NCI-H526 (cell line): ENCODE data around the gene MTMR12.
A peak's percentile ranks its signal among the peaks of the same experiment; 100 is the strongest.
"Not testable (repeated sequence)": the region's sequence is repeated elsewhere in the genome, so short reads cannot be mapped to it uniquely, and the experiment has no call there.

Source experiments
- DNase-seq, 2 experiments: peaks; one replicate each; lab custom pipeline; 2025; lab: John Stamatoyannopoulos, UW

Gene MTMR12

DNA sequence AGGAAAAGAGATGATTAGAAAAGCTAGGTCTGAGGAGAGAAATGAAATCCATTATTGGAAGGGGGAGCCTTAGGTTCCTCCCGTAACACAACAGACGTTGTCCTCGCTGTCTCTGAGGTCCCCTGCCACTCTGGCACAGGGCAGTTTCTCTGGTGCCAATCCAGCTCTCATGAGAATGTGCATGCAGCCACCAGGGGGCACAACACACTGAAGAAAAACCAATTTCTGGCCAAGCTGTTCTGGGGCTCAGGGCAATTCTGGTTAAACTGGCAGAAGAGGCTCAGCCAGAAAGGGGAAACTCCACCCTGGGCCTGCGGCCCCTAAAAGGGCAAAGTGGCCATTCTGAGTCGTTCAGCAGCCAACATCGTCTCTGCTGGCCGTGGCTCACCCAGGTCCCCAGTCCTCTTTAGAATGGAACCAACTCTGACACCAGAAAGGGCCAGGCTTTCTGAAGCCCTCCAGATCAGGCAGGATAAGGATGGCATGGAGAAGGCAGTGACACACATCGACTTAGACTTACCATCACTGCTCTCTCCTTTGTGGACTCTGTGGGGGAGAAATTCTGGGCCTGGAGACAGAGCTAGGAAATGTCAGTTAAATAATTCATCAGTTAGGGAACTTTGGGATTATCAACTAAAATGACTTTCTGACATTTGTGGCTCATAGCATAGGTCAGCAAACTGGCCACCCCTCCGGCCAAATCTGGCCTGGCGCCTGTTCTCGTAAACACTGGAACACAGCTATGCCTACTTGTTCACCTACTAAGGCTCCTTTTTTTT lies 80.1 kb downstream of the MTMR12 start:
- peak; percentile 56 to 81 for DNase-seq

DNA sequence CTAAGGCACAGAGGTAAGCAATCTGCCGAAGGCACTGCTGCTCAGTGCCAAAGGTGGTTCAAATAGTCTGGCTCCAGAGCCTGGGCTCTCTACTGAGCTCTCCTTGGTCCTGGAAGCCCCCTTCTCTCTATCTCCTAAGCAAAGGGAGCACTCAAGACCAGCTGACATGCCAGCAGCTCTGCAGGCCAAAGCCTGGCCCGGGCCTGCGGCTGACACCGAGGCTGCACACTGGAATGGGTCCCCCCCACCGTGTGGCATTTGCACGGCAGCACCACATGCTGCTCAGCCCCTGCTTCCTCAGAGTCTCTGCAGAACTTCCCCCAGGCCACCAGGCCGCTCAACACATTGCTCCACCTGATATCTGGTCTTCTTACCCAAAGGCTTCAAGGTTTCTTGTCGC lies 80.8 kb downstream of the MTMR12 start:
- DNase-seq = no peak

DNA sequence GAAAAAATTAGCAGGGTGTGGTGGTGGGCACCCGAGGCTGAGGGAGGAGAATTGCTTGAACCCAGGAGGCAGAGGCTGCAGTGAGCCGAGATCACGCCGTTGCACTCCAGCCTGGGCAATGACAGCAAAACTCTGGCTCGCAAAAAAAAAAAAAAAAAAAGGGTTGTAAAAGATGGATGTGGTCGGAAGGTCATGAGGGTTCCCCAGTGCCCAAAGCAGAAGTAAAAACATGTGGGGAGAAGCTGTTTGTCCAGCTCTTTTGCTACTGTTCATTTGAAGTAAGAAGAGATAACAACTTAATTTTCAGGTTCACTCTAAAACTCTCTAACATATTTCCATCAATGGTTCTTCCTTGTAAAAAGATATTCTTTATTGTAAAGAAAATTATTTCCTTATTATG lies 81.5 kb downstream of the MTMR12 start:
- DNase-seq = no peak

DNA sequence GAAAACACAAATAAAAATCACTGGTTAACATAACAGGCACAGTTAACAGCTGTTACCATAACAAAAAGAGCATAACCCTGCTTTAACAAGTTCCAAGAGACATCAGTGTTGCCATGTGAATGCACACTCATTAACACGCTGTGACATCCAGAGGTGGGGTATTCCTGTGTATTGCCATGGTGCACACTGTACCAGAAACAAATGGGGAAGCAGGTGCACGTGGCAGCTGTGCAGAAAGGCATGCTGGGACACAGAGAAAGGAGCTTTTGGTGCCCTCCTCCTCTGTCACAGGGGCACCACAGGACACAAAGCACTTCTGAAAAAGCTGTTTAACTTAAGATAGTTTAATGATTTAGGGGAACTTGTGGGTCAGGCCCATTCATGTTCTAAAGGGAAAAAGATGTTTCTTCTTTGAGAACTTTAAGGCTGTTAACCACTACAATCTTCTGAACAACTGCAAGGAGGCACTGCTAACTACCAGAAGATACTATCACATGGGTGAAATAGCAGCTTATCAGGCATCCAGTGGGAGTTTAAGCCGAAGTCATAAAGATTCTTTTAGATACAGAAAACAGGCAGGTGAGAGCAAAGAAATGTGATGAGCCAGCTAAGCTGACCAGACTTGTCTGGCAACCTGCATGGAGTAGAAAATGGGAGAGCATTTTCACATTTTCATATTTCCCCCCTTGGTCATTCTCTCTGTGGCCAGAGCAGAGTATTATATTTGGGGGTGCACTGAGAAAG lies 82.2 kb downstream of the MTMR12 start:
- DNase-seq = no peak

DNA sequence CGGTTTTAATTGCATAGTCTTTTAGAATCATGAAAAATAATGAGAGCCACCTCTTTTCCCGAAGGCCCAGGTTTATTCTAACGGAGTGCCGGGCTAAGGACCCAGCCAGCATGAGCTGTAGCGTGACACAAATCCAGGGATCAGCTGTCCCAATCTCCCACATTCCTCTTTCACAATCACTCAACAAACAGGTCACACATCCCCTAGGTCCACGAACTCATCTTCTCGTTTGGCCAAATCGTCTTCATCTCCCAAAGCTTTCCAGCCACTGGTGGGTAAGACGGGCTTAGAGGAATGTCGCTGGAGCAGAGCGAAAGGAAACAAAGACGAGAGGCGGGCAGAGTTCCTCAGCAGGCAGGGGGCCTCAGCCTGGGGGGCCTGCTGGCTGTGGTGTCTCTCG lies 83.2 kb downstream of the MTMR12 start:
- DNase-seq = no peak

DNA sequence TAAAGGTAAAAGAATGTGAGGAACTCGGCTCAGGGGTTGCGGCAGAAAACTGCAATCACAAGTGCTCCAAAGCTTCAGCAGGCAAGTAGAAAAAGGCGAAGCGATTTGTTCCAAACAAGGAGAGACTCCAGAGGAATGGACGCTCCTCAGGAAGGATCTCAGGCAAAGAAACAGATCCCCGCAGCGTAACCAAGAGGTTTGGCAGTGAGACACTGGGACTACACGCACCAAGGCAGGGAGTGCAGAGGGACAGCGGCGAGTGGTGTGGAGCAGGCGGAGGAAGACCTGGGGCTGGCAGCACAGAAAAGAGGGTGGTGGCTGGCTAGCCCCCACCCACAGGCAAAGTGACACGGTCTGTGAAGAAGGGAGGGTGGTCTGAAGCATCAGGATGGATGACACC lies 83.9 kb downstream of the MTMR12 start:
- no peak for DNase-seq

- DNase-seq = no peak
These were observed 87.3 kb downstream of the MTMR12 start for GRCh38 chr5:32225445-32225844.

- no peak for DNase-seq
These were observed 88.6 kb downstream of the MTMR12 start for GRCh38 chr5:32223972-32224609.

- DNase-seq = no peak
These were observed 89.8 kb downstream of the MTMR12 start for GRCh38 chr5:32222723-32223470.

- no peak for DNase-seq
These were observed 94.8 kb downstream of the MTMR12 start for GRCh38 chr5:32217886-32218396.

DNA sequence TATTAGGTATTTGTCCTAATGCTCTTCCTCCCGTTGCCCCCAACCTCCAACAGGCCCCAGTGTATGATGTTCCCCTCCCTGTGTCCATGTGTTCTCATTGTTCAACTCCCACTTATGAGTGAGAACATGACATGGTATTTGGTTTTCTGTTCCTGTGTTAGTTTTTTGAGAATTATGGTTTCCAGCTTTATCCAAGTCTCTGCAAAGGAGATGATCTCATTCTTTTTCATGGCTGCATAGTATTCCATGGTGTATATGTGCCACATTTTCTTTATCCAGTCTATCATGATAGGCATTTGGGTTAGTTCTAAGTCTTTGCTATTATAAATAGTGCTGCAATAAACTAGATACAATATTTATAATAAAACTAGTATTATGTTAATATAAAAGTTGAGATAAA lies 98.4 kb downstream of the MTMR12 start:
- DNase-seq = not testable (repeated sequence)

- no peak for DNase-seq
These were observed 102.6 kb downstream of the MTMR12 start for GRCh38 chr5:32210151-32210550.

- not testable (repeated sequence) for DNase-seq
These were observed 103.9 kb downstream of the MTMR12 start for GRCh38 chr5:32208837-32209236.

- no peak for DNase-seq
These were observed 105.4 kb downstream of the MTMR12 start for GRCh38 chr5:32207355-32207634.

DNA sequence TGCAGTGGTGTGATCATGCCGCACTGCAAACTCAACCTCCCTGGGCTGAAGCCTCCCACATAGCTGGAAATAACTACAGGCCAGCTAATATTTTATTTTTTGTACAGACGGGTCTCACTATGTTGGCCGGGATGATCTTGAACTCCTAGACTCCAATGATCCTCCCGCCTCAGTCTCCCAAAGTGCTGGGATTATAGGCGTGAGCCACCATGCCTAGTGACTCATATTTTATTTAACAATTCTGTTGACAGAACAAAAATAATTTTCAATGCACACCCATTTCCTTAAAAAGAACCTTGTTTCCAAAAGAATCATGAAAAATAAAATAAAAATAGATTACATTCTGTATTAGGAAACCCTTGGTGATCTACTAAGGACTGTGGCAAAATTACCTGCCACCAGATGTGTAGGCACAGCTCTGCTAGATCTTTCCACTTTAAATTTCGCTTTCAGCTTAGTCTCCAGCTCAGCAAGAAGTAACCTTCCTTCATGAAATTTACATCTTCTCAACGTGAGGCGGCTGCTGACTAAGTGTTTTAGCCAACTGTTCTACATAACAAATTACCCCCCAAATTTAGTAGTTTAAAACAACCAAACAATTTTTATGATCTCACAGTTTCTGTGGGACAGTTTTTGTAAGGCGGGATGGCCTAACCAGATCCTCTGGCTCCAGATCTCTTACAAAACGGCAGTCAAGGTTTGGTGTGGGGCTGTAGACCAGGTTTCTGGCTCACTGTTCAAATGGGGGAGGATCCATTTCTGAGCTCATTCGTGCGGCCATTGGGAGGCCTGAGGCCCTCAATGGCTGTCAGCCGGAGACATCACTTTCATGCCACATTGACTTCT lies 106.0 kb downstream of the MTMR12 start:
- no peak for DNase-seq

DNA sequence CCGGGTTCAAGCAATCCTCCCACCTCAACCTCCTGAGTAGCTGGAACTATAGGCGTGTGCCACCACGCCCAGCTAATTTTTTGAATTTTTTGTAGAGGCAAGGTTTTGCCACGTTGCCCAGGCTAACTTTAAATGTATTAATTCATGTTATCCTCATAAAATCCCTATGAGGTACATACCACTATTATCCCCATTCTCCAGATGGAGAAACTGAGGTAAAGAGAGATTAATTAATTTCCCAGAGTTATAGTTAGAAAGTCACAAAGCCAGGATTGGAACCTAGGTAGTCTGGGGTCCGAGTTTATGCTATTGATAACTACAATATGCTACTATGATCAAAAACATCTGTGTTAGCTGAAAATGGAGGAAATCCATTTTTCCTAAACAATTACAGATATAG lies 106.7 kb downstream of the MTMR12 start:
- no peak for DNase-seq

DNA sequence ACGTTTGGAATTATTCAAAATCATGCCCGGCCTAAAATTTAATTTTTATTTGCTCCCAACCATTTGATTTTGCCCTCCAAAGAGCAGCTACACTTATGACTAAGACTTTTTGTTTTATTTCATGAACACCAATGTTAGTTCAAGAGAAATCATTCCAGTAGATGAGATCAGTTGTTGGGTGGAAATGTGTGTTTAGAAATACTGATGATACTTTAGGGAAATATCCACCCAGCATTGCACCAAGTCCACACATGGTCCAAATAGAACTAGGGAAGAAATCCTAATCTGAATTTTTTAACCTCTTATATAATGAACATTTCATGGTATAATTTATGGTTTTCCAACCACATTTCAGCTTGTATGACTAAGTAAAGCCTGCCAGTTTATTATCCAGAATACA lies 110.3 kb downstream of the MTMR12 start:
- DNase-seq = no peak

DNA sequence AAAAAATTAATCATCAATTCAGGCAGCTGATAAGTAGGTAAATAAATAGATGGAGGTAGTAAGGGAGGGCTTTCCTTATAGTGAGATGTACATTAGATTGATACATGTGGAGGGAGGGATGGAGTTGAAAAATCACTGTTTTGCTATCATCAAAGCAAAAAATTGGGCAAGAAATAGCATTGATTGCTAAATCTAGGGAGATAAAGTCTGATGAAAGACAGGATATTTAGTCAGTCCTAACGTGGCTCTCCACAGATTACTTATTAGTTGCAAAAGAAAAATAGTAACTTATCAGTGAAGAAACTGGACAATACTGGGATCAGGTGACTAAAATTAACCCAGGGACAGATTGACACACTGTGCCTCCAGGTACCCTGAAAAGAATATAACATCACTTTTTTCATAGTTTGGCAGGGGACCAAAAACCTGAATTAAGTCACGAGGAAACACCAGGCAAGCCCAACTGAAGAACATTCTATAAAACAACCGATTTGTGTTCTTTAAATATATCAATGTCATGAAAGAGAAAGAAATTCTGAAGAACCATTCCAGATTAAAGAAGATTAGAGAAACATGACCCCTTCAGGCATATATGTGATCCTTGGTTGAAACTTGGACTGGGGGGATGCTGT lies 111.5 kb downstream of the MTMR12 start:
- DNase-seq = no peak

DNA sequence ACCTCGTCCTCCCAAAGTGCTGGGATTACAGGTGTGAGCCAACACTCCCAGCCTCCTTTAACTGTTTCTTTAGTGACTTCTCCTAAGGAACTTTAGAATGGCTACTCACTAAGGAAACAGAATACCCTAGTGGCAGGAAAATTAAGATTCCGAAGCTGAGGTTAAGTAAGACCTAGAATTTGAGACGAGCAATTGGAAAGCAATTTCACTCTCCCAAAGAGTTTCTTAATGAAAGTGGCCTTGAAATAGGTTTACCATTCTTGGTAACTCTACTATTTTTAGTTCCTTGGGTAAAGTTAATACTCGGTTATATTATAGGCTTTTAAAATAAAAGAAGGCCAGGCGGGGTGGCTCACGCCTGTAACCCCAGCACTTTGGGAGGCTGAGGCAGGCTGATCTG lies 115.7 kb downstream of the MTMR12 start:
- no peak for DNase-seq

- DNase-seq = no peak
These were observed 117.5 kb downstream of the MTMR12 start for GRCh38 chr5:32195265-32195664.

GRCh38 chr5:32193591-32193990 lies 119.1 kb downstream of the MTMR12 start:
- no peak for DNase-seq
